GM12878 (cell line): ENCODE measurements around the gene PMIS2. TPM values are rescaled to one million over a fixed set of nuclear protein-coding genes. Genes with fewer than 3 reads are reported as not detected.

Experiments used
- ATAC-seq: fragments of 200-7000 bp; cut with Tn5 transposase; 3 replicates; pipeline ENCODE4 v1.9.1; 2020; ENCODE audit warnings: mild to moderate bottlenecking, moderate library complexity
- BruUV-seq: library from RNA; stranded (reverse); fragments of 400-500 nt; replicated peaks from 2 replicates; lab custom pipeline; 2021; lab: Mats Ljungman, UMichigan
- CTCF ChIA-PET: fragments of 300-600 bp; sonication (Branson Sonifier 250); formaldehyde crosslinking; extraction: SDS; loops from one replicate; lab custom pipeline; 2021; ENCODE audit warnings: inconsistent platforms; lab: Yijun Ruan, JAX
- POLR2A ChIA-PET: fragments of 350-600 bp; formaldehyde crosslinking; extraction: SDS; loops from one replicate; lab custom pipeline; 2021; ENCODE audit warnings: inconsistent platforms; lab: Charles Lee
- RAD21 ChIA-PET: fragments of 300-600 bp; sonication (Branson Sonifier 250); formaldehyde crosslinking; loops from one replicate; lab custom pipeline; 2023; ENCODE audit warnings: antibody characterized with exemption; ENCODE audit not compliant: unreplicated experiment; lab: Charles Lee
- SMC1A ChIA-PET: fragments of 300-600 bp; sonication (Branson Sonifier 250); formaldehyde crosslinking; loops from one replicate; lab custom pipeline; 2023; ENCODE audit not compliant: unreplicated experiment, uncharacterized antibody; lab: Charles Lee
- DNase-seq: peaks from one replicate; pipeline ENCODE4 v3.0.0-alpha.2; 2011; ENCODE audit warnings: low read depth, low spot score
- FAIRE-seq: peaks from 3 replicates; lab custom pipeline; 2011; peaks lifted over from hg19 to GRCh38; lab: Jason Lieb, UNC
- H2AFZ ChIP-seq: 2 replicates; pipeline ENCODE4 v1.6.0; 2011; ENCODE audit warnings: low read depth, low read length, control low read depth; ENCODE audit not compliant: control insufficient read depth
- H3K27ac ChIP-seq: 2 replicates; pipeline ENCODE4 v1.5.1; 2011; ENCODE audit warnings: control low read depth; ENCODE audit not compliant: control insufficient read depth, insufficient read depth
- H3K27me3 ChIP-seq, 2 experiments: replicated peaks in 1 of 2; 2 replicates each; pipeline versions ENCODE4 v1.6.0 to v1.6.1; 2011; ENCODE audit warnings: low read length in 1 of 2; ENCODE audit not compliant: control insufficient read depth in 2 of 2, insufficient read depth in 2 of 2
- H3K36me3 ChIP-seq, 2 experiments: 2 replicates each; pipeline ENCODE4 v1.5.1; 2011; ENCODE audit warnings: low read length in 1 of 2; ENCODE audit not compliant: control insufficient read depth in 2 of 2, insufficient read depth in 2 of 2
- H3K4me1 ChIP-seq: 2 replicates; pipeline ENCODE4 v1.6.1; 2011; ENCODE audit warnings: mild to moderate bottlenecking, low read length, moderate library complexity, mixed read lengths; ENCODE audit not compliant: control insufficient read depth, insufficient read depth
- H3K4me2 ChIP-seq: 2 replicates; pipeline ENCODE4 v1.6.0; 2011; ENCODE audit warnings: control low read depth; ENCODE audit not compliant: control insufficient read depth, insufficient read depth
- H3K4me3 ChIP-seq: fragments of 200-600 bp; sonication (generic); 2 replicates; pipeline ENCODE4 v1.5.1; 2016
- H3K79me2 ChIP-seq: 2 replicates; pipeline ENCODE4 v1.6.0; 2011; ENCODE audit warnings: low read length; ENCODE audit not compliant: control insufficient read depth, insufficient read depth
- H3K9ac ChIP-seq: 2 replicates; pipeline ENCODE4 v1.8.0; 2011; ENCODE audit warnings: low read length, control low read depth, mixed read lengths; ENCODE audit not compliant: control insufficient read depth, insufficient read depth
- H3K9me3 ChIP-seq: replicated peaks from 3 replicates; pipeline ENCODE4 v1.5.1; 2011; ENCODE audit warnings: mild to moderate bottlenecking, low read length; ENCODE audit not compliant: control insufficient read depth, insufficient read depth
- H4K20me1 ChIP-seq: 2 replicates; pipeline ENCODE4 v1.6.0; 2011; ENCODE audit not compliant: control insufficient read depth, insufficient read depth
- CREB1 ChIP-seq: IDR thresholded peaks from 2 replicates; pipeline ENCODE4 v1.6.1; 2012; ENCODE audit warnings: low read depth, mild to moderate bottlenecking, inconsistent platforms
- E4F1 ChIP-seq: fragments of 450-650 bp; IDR thresholded peaks from 2 replicates; pipeline ENCODE4 v1.6.1; 2018; ENCODE audit warnings: borderline replicate concordance, mild to moderate bottlenecking; ENCODE audit not compliant: partially characterized antibody
- KLF5 ChIP-seq: fragments of 450-650 bp; IDR thresholded peaks from 2 replicates; pipeline ENCODE4 v1.6.1; 2014; ENCODE audit warnings: mild to moderate bottlenecking; ENCODE audit not compliant: partially characterized antibody
- MAX ChIP-seq: IDR thresholded peaks from 2 replicates; pipeline ENCODE4 v1.6.1; 2012; ENCODE audit warnings: low read depth, low read length, improper control_type of control experiment
- MTA2 ChIP-seq: fragments of 450-650 bp; IDR thresholded peaks from 2 replicates; pipeline ENCODE4 v1.6.1; 2016; ENCODE audit warnings: low read depth, mild to moderate bottlenecking, moderate library complexity
- NKRF ChIP-seq: fragments of 450-650 bp; conservative IDR thresholded peaks from 2 replicates; pipeline ENCODE4 v1.6.1; 2017; ENCODE audit warnings: mild to moderate bottlenecking, moderate library complexity
- NR2C2 ChIP-seq: IDR thresholded peaks from 2 replicates; pipeline ENCODE4 v1.6.1; 2011; ENCODE audit warnings: borderline replicate concordance, low read depth; ENCODE audit not compliant: control insufficient read depth, insufficient read length
- RCOR1 ChIP-seq: conservative IDR thresholded peaks from 2 replicates; pipeline ENCODE4 v1.6.1; 2012; ENCODE audit warnings: low read depth, low read length, improper control_type of control experiment
- REST ChIP-seq: IDR thresholded peaks from 2 replicates; pipeline ENCODE4 v1.6.1; 2012; ENCODE audit warnings: mild to moderate bottlenecking, low read depth, low read length
- whole genome bisulfite sequencing: methylation state at CpG from one replicate; pipeline ENCODE4 v1.1.6; 2016; ENCODE audit warnings: low lambda C conversion rate; ENCODE audit not compliant: insufficient replicate concordance, insufficient coverage; ENCODE audit errors: missing lambda C conversion rate; 5-methylcytosine and 5-hydroxymethylcytosine counted together
- in situ Hi-C: fragments of 300-500 bp; cut with MboI; formaldehyde crosslinking; loops from 9 replicates; pipeline ENCODE4 v1.14.3; 2018; ENCODE audit warnings: mixed read lengths
- intact Hi-C: fragments of 100-400 bp; cut with micrococcal nuclease; formaldehyde crosslinking; loops from one replicate; pipeline ENCODE4 v1.14.2; 2022; ENCODE audit not compliant: unreplicated experiment
- polyA plus RNA-seq, 11 experiments: library from polyadenylated mRNA; depleted of rRNA in 4 of 11; unstranded in 6 of 11; stranded (reverse) in 5 of 11; fragments of >200 nt; fragmentation: Nextera tagmentation in 4 of 11; fragmentation: Illumina TruSeq in 1 of 11; extraction: Ambion mirVana in 4 of 11; extraction: Trizol in 1 of 11; gene quantifications; 1 replicate in 1 of 11; 2 replicates in 10 of 11; pipeline versions ENCODE4 v1.2.1 to v1.2.3, GENCODE V29; 2011 to 2016; ENCODE audit warnings: inconsistent platforms in 2 of 11, missing spikeins in 2 of 11, low read depth in 1 of 11
- total RNA-seq, 4 experiments: library from RNA; depleted of rRNA in 3 of 4; stranded (reverse); fragments of >200 nt in 3 of 4; fragmentation: Illumina TruSeq in 1 of 4; extraction: Trizol in 1 of 4; gene quantifications; 2 replicates each; pipeline versions ENCODE4 v1.2.1 to v1.2.3, GENCODE V29; 2013 to 2021

Gene PMIS2
- total and polyA plus RNA-seq, 10 of the 15 experiments (the other 5 are each of a cell fraction or from before 2014, with no cell fraction given), result not detected

- ChIA-PET CTCF (interaction anchor here (1.4 to 5.8 kb wide), 4 partner anchors 42 to 238 kb away, joined by 5 to 63 read pairs (median 34); no protein-coding TSS in a partner anchor), POLR2A (interaction anchor here (0.6 to 1.8 kb wide), 3 partner anchors 18 to 80 kb away, joined by 5 read pairs; no protein-coding TSS in a partner anchor), SMC1A (interaction anchor here (2.1 to 4.6 kb wide), 2 partner anchors 42 to 81 kb away, joined by 10 to 28 read pairs; no protein-coding TSS in a partner anchor), RAD21 (interaction anchor here (4.1 kb wide), 1 partner anchor 82 kb away, joined by 24 read pairs; no protein-coding TSS in a partner anchor)
- intact Hi-C loops, result no loop called here
- no peaks in the 10 kb centered on the region for H3K4me1 ChIP-seq
- H4K20me1 ChIP-seq, result no peaks in the 10 kb centered on the region
- H3K27me3 ChIP-seq, result no peaks in the 10 kb centered on the region
- no peak overlapping the region for H3K27ac ChIP-seq
- WGBS, result 30% methylated on average over 3 of the region's 3 CpGs
- no peak overlapping the region for H3K4me3 ChIP-seq
- TF ChIP-seq NKRF, result no peak
- TF ChIP-seq MAX, result no peak
- no peak for TF ChIP-seq CREB1
- no peak for TF ChIP-seq E4F1
- TF ChIP-seq RCOR1, result no peak
- no peak for TF ChIP-seq KLF5
- no peak for TF ChIP-seq MTA2
- TF ChIP-seq REST, result no peak
- TF ChIP-seq NR2C2, result no peak
- TF ChIP-seq, all 136 proteins: peak for 0
- no peak for ATAC-seq
- Histone ChIP-seq H3K9me3 (no peaks in the 10 kb centered on the region; the same call in 2 of the 3 replicates), H3K9ac (no peak overlapping the region), H2AFZ (no peak overlapping the region), H3K4me2 (no peak overlapping the region), H3K79me2 (no peaks in the 10 kb centered on the region), H3K36me3 (no peaks in the 10 kb centered on the region)
- no peak for FAIRE-seq
- DNase-seq, result no peak
- in situ Hi-C loops, result no loop called here
- BruUV-seq, result no TSS peak
Observed at GRCh38 chr19:35590875-35591274, 4.9 kb downstream of the PMIS2 start.
